DOHH2 (cell line): ENCODE measurements around the gene HOXC6.

Experiments
- CTCF ChIP-seq: fragments of 200-600 bp; sonication (generic); IDR thresholded peaks from one replicate; pipeline ENCODE4 v1.5.1; 2014; ENCODE audit warnings: antibody characterized with exemption, mild to moderate bottlenecking, low read depth, low read length; ENCODE audit not compliant: poor library complexity, severe bottlenecking
- EZH2phosphoT487 ChIP-seq: fragments of 200-600 bp; sonication (generic); IDR thresholded peaks from 2 replicates; pipeline ENCODE4 v1.6.1; 2017; ENCODE audit warnings: borderline replicate concordance, mild to moderate bottlenecking, antibody characterized with exemption, low read length, moderate library complexity, mixed read lengths

- TF ChIP-seq CTCF (no peak), EZH2phosphoT487 (no peak)
These were observed 16.3 kb downstream of the HOXC6 start for GRCh38 chr12:54044425-54045103.
